ENCODE measurements around the gene SNX25.

DNA sequence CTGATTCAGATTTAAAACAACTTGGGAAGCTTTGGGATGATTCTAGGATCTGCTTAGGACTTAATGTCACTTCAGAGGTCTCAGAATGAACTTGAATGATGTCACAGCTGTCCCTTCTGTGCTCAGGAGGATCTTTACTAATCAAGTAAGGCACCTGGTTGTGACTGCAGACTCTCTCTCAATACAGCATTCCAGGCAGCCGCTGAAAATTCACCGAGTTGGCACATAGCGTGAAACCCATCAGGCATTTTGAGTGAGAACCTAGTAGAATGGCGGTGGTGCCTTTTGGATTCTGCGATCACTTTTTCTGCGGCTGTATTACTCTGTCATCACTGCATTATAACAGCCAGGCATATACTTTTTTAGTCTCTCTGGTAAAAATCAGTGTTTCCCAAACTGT, 16.5 kb downstream of the SNX25 start:
- TF ChIP-seq, protein P1, sequence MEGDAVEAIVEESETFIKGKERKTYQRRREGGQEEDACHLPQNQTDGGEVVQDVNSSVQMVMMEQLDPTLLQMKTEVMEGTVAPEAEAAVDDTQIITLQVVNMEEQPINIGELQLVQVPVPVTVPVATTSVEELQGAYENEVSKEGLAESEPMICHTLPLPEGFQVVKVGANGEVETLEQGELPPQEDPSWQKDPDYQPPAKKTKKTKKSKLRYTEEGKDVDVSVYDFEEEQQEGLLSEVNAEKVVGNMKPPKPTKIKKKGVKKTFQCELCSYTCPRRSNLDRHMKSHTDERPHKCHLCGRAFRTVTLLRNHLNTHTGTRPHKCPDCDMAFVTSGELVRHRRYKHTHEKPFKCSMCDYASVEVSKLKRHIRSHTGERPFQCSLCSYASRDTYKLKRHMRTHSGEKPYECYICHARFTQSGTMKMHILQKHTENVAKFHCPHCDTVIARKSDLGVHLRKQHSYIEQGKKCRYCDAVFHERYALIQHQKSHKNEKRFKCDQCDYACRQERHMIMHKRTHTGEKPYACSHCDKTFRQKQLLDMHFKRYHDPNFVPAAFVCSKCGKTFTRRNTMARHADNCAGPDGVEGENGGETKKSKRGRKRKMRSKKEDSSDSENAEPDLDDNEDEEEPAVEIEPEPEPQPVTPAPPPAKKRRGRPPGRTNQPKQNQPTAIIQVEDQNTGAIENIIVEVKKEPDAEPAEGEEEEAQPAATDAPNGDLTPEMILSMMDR (conservative IDR thresholded peaks at IDR 0.05; ENCODE audit: low read depth in 2 of 2) = no peak
- TF ChIP-seq POLR2AphosphoS5 (IDR thresholded peaks at IDR 0.05; ENCODE audit: low read depth) (no peak), STAT1 (IDR thresholded peaks at IDR 0.05; ENCODE audit: unreplicated experiment) (no peak), EZH2 (IDR thresholded peaks at IDR 0.05; ENCODE audit: low read depth, unreplicated experiment) (no peak), NANOG (IDR thresholded peaks at IDR 0.05; ENCODE audit: borderline replicate concordance) (no peak), EZH2phosphoT487 (IDR thresholded peaks at IDR 0.05; ENCODE audit: unreplicated experiment) (no peak), CREB1 (CRISPR knock-in tag; IDR thresholded peaks at IDR 0.05; ENCODE audit: low read depth) (no peak), JUNB (IDR thresholded peaks at IDR 0.05; ENCODE audit: unreplicated experiment) (no peak), ZNF114 (CRISPR knock-in tag; IDR thresholded peaks at IDR 0.05) (no peak), ZNF331 (CRISPR knock-in tag; IDR thresholded peaks at IDR 0.05; ENCODE audit: low read depth) (no peak)
- TF ChIP-seq, protein P2, sequence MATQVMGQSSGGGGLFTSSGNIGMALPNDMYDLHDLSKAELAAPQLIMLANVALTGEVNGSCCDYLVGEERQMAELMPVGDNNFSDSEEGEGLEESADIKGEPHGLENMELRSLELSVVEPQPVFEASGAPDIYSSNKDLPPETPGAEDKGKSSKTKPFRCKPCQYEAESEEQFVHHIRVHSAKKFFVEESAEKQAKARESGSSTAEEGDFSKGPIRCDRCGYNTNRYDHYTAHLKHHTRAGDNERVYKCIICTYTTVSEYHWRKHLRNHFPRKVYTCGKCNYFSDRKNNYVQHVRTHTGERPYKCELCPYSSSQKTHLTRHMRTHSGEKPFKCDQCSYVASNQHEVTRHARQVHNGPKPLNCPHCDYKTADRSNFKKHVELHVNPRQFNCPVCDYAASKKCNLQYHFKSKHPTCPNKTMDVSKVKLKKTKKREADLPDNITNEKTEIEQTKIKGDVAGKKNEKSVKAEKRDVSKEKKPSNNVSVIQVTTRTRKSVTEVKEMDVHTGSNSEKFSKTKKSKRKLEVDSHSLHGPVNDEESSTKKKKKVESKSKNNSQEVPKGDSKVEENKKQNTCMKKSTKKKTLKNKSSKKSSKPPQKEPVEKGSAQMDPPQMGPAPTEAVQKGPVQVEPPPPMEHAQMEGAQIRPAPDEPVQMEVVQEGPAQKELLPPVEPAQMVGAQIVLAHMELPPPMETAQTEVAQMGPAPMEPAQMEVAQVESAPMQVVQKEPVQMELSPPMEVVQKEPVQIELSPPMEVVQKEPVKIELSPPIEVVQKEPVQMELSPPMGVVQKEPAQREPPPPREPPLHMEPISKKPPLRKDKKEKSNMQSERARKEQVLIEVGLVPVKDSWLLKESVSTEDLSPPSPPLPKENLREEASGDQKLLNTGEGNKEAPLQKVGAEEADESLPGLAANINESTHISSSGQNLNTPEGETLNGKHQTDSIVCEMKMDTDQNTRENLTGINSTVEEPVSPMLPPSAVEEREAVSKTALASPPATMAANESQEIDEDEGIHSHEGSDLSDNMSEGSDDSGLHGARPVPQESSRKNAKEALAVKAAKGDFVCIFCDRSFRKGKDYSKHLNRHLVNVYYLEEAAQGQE (IDR thresholded peaks at IDR 0.05; ENCODE audit: unreplicated experiment) = no peak
- TF ChIP-seq, protein P3, sequence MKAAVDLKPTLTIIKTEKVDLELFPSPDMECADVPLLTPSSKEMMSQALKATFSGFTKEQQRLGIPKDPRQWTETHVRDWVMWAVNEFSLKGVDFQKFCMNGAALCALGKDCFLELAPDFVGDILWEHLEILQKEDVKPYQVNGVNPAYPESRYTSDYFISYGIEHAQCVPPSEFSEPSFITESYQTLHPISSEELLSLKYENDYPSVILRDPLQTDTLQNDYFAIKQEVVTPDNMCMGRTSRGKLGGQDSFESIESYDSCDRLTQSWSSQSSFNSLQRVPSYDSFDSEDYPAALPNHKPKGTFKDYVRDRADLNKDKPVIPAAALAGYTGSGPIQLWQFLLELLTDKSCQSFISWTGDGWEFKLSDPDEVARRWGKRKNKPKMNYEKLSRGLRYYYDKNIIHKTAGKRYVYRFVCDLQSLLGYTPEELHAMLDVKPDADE (IDR thresholded peaks at IDR 0.05) = no peak
- TF ChIP-seq, protein P4, sequence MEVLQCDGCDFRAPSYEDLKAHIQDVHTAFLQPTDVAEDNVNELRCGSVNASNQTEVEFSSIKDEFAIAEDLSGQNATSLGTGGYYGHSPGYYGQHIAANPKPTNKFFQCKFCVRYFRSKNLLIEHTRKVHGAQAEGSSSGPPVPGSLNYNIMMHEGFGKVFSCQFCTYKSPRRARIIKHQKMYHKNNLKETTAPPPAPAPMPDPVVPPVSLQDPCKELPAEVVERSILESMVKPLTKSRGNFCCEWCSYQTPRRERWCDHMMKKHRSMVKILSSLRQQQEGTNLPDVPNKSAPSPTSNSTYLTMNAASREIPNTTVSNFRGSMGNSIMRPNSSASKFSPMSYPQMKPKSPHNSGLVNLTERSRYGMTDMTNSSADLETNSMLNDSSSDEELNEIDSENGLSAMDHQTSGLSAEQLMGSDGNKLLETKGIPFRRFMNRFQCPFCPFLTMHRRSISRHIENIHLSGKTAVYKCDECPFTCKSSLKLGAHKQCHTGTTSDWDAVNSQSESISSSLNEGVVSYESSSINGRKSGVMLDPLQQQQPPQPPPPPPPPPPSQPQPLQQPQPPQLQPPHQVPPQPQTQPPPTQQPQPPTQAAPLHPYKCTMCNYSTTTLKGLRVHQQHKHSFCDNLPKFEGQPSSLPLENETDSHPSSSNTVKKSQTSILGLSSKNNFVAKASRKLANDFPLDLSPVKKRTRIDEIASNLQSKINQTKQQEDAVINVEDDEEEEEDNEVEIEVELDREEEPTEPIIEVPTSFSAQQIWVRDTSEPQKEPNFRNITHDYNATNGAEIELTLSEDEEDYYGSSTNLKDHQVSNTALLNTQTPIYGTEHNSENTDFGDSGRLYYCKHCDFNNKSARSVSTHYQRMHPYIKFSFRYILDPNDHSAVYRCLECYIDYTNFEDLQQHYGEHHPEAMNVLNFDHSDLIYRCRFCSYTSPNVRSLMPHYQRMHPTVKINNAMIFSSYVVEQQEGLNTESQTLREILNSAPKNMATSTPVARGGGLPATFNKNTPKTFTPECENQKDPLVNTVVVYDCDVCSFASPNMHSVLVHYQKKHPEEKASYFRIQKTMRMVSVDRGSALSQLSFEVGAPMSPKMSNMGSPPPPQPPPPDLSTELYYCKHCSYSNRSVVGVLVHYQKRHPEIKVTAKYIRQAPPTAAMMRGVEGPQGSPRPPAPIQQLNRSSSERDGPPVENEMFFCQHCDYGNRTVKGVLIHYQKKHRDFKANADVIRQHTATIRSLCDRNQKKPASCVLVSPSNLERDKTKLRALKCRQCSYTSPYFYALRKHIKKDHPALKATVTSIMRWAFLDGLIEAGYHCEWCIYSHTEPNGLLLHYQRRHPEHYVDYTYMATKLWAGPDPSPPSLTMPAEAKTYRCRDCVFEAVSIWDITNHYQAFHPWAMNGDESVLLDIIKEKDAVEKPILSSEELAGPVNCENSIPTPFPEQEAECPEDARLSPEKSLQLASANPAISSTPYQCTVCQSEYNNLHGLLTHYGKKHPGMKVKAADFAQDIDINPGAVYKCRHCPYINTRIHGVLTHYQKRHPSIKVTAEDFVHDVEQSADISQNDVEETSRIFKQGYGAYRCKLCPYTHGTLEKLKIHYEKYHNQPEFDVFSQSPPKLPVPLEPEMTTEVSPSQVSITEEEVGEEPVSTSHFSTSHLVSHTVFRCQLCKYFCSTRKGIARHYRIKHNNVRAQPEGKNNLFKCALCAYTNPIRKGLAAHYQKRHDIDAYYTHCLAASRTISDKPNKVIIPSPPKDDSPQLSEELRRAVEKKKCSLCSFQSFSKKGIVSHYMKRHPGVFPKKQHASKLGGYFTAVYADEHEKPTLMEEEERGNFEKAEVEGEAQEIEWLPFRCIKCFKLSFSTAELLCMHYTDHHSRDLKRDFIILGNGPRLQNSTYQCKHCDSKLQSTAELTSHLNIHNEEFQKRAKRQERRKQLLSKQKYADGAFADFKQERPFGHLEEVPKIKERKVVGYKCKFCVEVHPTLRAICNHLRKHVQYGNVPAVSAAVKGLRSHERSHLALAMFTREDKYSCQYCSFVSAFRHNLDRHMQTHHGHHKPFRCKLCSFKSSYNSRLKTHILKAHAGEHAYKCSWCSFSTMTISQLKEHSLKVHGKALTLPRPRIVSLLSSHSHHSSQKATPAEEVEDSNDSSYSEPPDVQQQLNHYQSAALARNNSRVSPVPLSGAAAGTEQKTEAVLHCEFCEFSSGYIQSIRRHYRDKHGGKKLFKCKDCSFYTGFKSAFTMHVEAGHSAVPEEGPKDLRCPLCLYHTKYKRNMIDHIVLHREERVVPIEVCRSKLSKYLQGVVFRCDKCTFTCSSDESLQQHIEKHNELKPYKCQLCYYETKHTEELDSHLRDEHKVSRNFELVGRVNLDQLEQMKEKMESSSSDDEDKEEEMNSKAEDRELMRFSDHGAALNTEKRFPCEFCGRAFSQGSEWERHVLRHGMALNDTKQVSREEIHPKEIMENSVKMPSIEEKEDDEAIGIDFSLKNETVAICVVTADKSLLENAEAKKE (CRISPR knock-in tag; IDR thresholded peaks at IDR 0.05) = no peak

Measured in GM23338 (cell line).